ENCODE data around the gene PPP1R13B.

PPP1R13B gene

GRCh38 chr14:103762036-103762435 lies 85.3 kb downstream of the PPP1R13B start:
- Histone ChIP-seq H3K4me3 (ENCODE audit: insufficient read length, low read depth) (no peak overlapping the region), H3K9ac (ENCODE audit: insufficient read length, low read depth) (no peak overlapping the region), H3K9me3 (ENCODE audit: insufficient read depth, low read length) (peaks cover 8% of the 10 kb centered on the region; the same call in 1 of the 2 replicates), H3K27me3 (ENCODE audit: insufficient read depth, insufficient read length) (no peaks in the 10 kb centered on the region), H3K4me1 (ENCODE audit: insufficient read depth, insufficient read length) (no peaks in the 10 kb centered on the region), H3K36me3 (ENCODE audit: insufficient read depth, insufficient read length, low read length) (no peaks in the 10 kb centered on the region)
- no peak for DNase-seq (ENCODE audit: low read depth, low spot score)
- no peak for TF ChIP-seq YY1 (IDR thresholded peaks at IDR 0.05; ENCODE audit: insufficient read depth, insufficient read length)
- no peak for TF ChIP-seq ZNF274 (IDR thresholded peaks at IDR 0.05; ENCODE audit: low read depth, low read length)
- TF ChIP-seq SUZ12 (IDR thresholded peaks at IDR 0.05; ENCODE audit: extremely low read depth, insufficient read depth, insufficient read length): no peak

- no peak for TF ChIP-seq SUZ12 (IDR thresholded peaks at IDR 0.05; ENCODE audit: extremely low read depth, insufficient read depth, insufficient read length)
- no peak for TF ChIP-seq YY1 (IDR thresholded peaks at IDR 0.05; ENCODE audit: insufficient read depth, insufficient read length)
- TF ChIP-seq ZNF274 (IDR thresholded peaks at IDR 0.05; ENCODE audit: low read depth, low read length): no peak
- H3K36me3 ChIP-seq (ENCODE audit: insufficient read depth, insufficient read length, low read length): no peaks in the 10 kb centered on the region
- no peaks in the 10 kb centered on the region for H3K9me3 ChIP-seq (ENCODE audit: insufficient read depth, low read length)
- no peaks in the 10 kb centered on the region for H3K4me1 ChIP-seq (ENCODE audit: insufficient read depth, insufficient read length)
- H3K9ac ChIP-seq (ENCODE audit: insufficient read length, low read depth): no peak overlapping the region
- DNase-seq (ENCODE audit: low read depth, low spot score): no peak
- no peaks in the 10 kb centered on the region for H3K27me3 ChIP-seq (ENCODE audit: insufficient read depth, insufficient read length)
- no peak overlapping the region for H3K4me3 ChIP-seq (ENCODE audit: insufficient read length, low read depth)
Measured at GRCh38 chr14:103758059-103758776, 89.2 kb downstream of the PPP1R13B start.

- DNase-seq (ENCODE audit: low read depth, low spot score): no peak
- Histone ChIP-seq H3K9ac (ENCODE audit: insufficient read length, low read depth) (no peak overlapping the region), H3K36me3 (ENCODE audit: insufficient read depth, insufficient read length, low read length) (no peaks in the 10 kb centered on the region), H3K4me1 (ENCODE audit: insufficient read depth, insufficient read length) (no peaks in the 10 kb centered on the region), H3K27me3 (ENCODE audit: insufficient read depth, insufficient read length) (no peaks in the 10 kb centered on the region), H3K4me3 (ENCODE audit: insufficient read length, low read depth) (no peak overlapping the region), H3K9me3 (ENCODE audit: insufficient read depth, low read length) (no peaks in the 10 kb centered on the region)
- TF ChIP-seq SUZ12 (IDR thresholded peaks at IDR 0.05; ENCODE audit: extremely low read depth, insufficient read depth, insufficient read length) (no peak), ZNF274 (IDR thresholded peaks at IDR 0.05; ENCODE audit: low read depth, low read length) (no peak), YY1 (IDR thresholded peaks at IDR 0.05; ENCODE audit: insufficient read depth, insufficient read length) (no peak)
Measured at GRCh38 chr14:103755060-103755459, 92.3 kb downstream of the PPP1R13B start.

- Histone ChIP-seq H3K4me3 (ENCODE audit: insufficient read length, low read depth) (no peak overlapping the region), H3K9ac (ENCODE audit: insufficient read length, low read depth) (peak overlapping the region; percentile 50), H3K4me1 (ENCODE audit: insufficient read depth, insufficient read length) (no peaks in the 10 kb centered on the region), H3K27me3 (ENCODE audit: insufficient read depth, insufficient read length) (no peaks in the 10 kb centered on the region), H3K9me3 (ENCODE audit: insufficient read depth, low read length) (no peaks in the 10 kb centered on the region), H3K36me3 (ENCODE audit: insufficient read depth, insufficient read length, low read length) (no peaks in the 10 kb centered on the region)
- no peak for DNase-seq (ENCODE audit: low read depth, low spot score)
- TF ChIP-seq ZNF274 (IDR thresholded peaks at IDR 0.05; ENCODE audit: low read depth, low read length) (no peak), YY1 (IDR thresholded peaks at IDR 0.05; ENCODE audit: insufficient read depth, insufficient read length) (no peak), SUZ12 (IDR thresholded peaks at IDR 0.05; ENCODE audit: extremely low read depth, insufficient read depth, insufficient read length) (no peak)
Measured at GRCh38 chr14:103753774-103754173, 93.6 kb downstream of the PPP1R13B start.

- TF ChIP-seq ZNF274 (IDR thresholded peaks at IDR 0.05; ENCODE audit: low read depth, low read length) (no peak), SUZ12 (IDR thresholded peaks at IDR 0.05; ENCODE audit: extremely low read depth, insufficient read depth, insufficient read length) (no peak), YY1 (IDR thresholded peaks at IDR 0.05; ENCODE audit: insufficient read depth, insufficient read length) (no peak)
- H3K27me3 ChIP-seq (ENCODE audit: insufficient read depth, insufficient read length): no peaks in the 10 kb centered on the region
Measured at GRCh38 chr14:103749860-103750259, 97.5 kb downstream of the PPP1R13B start.

GRCh38 chr14:103749452-103749851 lies 97.9 kb downstream of the PPP1R13B start:
- Histone ChIP-seq H3K4me1 (ENCODE audit: insufficient read depth, insufficient read length) (no peaks in the 10 kb centered on the region), H3K4me3 (ENCODE audit: insufficient read length, low read depth) (no peak overlapping the region), H3K27me3 (ENCODE audit: insufficient read depth, insufficient read length) (no peaks in the 10 kb centered on the region), H3K9me3 (ENCODE audit: insufficient read depth, low read length) (no peaks in the 10 kb centered on the region), H3K9ac (ENCODE audit: insufficient read length, low read depth) (no peak overlapping the region), H3K36me3 (ENCODE audit: insufficient read depth, insufficient read length, low read length) (no peaks in the 10 kb centered on the region)
- no peak for TF ChIP-seq YY1 (IDR thresholded peaks at IDR 0.05; ENCODE audit: insufficient read depth, insufficient read length)
- DNase-seq (ENCODE audit: low read depth, low spot score): no peak

More at GRCh38 chr14:103749860-103750259, 97.5 kb downstream of the PPP1R13B start:
- no peaks in the 10 kb centered on the region for H3K36me3 ChIP-seq (ENCODE audit: insufficient read depth, insufficient read length, low read length)
- H3K4me1 ChIP-seq (ENCODE audit: insufficient read depth, insufficient read length): no peaks in the 10 kb centered on the region
- H3K4me3 ChIP-seq (ENCODE audit: insufficient read length, low read depth): no peak overlapping the region
- no peaks in the 10 kb centered on the region for H3K9me3 ChIP-seq (ENCODE audit: insufficient read depth, low read length)
- no peak overlapping the region for H3K9ac ChIP-seq (ENCODE audit: insufficient read length, low read depth)
- no peak for DNase-seq (ENCODE audit: low read depth, low spot score)

GRCh38 chr14:103748534-103748857 lies 98.9 kb downstream of the PPP1R13B start:
- TF ChIP-seq YY1 (IDR thresholded peaks at IDR 0.05; ENCODE audit: insufficient read depth, insufficient read length): no peak
- TF ChIP-seq SUZ12 (IDR thresholded peaks at IDR 0.05; ENCODE audit: extremely low read depth, insufficient read depth, insufficient read length): no peak
- TF ChIP-seq ZNF274 (IDR thresholded peaks at IDR 0.05; ENCODE audit: low read depth, low read length): no peak

More at GRCh38 chr14:103748534-103748857, 98.9 kb downstream of the PPP1R13B start:
- Histone ChIP-seq H3K27me3 (ENCODE audit: insufficient read depth, insufficient read length) (no peaks in the 10 kb centered on the region), H3K9ac (ENCODE audit: insufficient read length, low read depth) (no peak overlapping the region), H3K9me3 (ENCODE audit: insufficient read depth, low read length) (no peaks in the 10 kb centered on the region), H3K4me3 (ENCODE audit: insufficient read length, low read depth) (no peak overlapping the region), H3K4me1 (ENCODE audit: insufficient read depth, insufficient read length) (peaks cover 2% of the 10 kb centered on the region), H3K36me3 (ENCODE audit: insufficient read depth, insufficient read length, low read length) (no peaks in the 10 kb centered on the region)
- no peak for DNase-seq (ENCODE audit: low read depth, low spot score)
